IPS DF 6.9 (cell line): ENCODE data around the gene TOP2A.

Experiments used
- DNase-seq: peaks from one replicate; pipeline ENCODE4 v3.0.0-alpha.2; 2013; ENCODE audit warnings: low read depth, low spot score
- H3K27ac ChIP-seq: one replicate; pipeline ENCODE4 v1.5.1; 2013; ENCODE audit warnings: low read length, control low read depth
- H3K27me3 ChIP-seq: 2 replicates; pipeline ENCODE4 v1.6.1; 2013; ENCODE audit warnings: mild to moderate bottlenecking, low read length; ENCODE audit not compliant: control insufficient read depth, insufficient read depth
- H3K36me3 ChIP-seq: 2 replicates; pipeline ENCODE4 v1.6.1; 2013; ENCODE audit warnings: low read length; ENCODE audit not compliant: control insufficient read depth, insufficient read depth
- H3K4me1 ChIP-seq: 2 replicates; pipeline ENCODE4 v1.6.1; 2013; ENCODE audit warnings: low read length; ENCODE audit not compliant: control insufficient read depth, insufficient read depth
- H3K4me3 ChIP-seq: 2 replicates; pipeline ENCODE4 v1.5.1; 2013; ENCODE audit warnings: mild to moderate bottlenecking, low read length
- H3K9me3 ChIP-seq: 2 replicates; pipeline ENCODE4 v1.6.1; 2013; ENCODE audit warnings: low read length, inconsistent platforms; ENCODE audit not compliant: control insufficient read depth, insufficient read depth
- WGBS: extraction: QIAGEN DNeasy Blood & Tissue Kit; methylation state at CpG from one replicate; pipeline ENCODE4 v1.1.7; 2013; ENCODE audit warnings: mixed read lengths, missing lambda C conversion rate; ENCODE audit not compliant: insufficient read length, insufficient coverage; 5-methylcytosine and 5-hydroxymethylcytosine counted together

Gene TOP2A

DNA sequence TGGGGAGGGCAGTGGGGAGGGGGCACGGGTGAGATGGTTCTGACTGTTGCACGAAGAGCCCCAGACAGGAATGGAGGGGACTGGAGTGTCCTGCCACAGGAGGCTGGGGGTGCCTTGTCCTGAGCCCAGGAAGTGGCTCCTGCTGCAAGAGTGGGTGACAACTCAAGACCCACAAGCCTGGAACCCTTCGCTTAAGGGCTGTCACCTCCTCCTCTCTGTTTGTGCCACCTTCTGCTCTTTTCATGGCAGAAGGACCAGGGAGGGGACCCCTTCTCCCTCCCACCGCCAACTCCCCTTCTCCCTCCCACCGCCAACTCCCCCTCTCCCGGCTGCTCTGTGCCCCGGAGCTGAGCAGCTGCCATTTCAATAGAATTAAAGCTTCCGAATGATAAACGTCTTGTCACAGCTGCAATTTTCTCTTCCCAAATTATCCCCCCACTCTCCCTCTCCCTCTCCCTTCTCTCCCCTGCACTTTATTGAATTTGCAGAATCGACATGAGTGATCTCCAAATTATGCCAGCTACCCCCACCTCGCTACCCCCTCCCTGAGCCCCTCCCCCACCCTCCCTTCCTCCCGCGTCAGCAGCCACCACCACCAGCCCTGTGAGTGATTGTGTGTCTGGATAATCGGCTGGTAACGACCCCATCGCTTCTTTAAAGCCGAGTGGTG lies 66.9 kb downstream of the TOP2A start:
- WGBS: 100% methylated on average over 2 of the region's 17 CpGs
- H3K4me1 ChIP-seq: peaks cover 30% of the 10 kb centered on the region

GRCh38 chr17:40349895-40350688 lies 67.6 kb downstream of the TOP2A start:
- H3K4me1 ChIP-seq: peaks cover 28% of the 10 kb centered on the region
- peaks cover 3% of the 10 kb centered on the region; the same call in 1 of the 2 replicates for H3K36me3 ChIP-seq
- DNase-seq: no peak

More for the DNA sequence above, 66.9 kb downstream of the TOP2A start:
- Histone ChIP-seq H3K27me3 (peaks cover 3% of the 10 kb centered on the region), H3K36me3 (peaks cover 7% of the 10 kb centered on the region; the same call in 1 of the 2 replicates), H3K4me3 (no peak overlapping the region), H3K9me3 (no peaks in the 10 kb centered on the region), H3K27ac (no peak overlapping the region)
- no peak for DNase-seq

GRCh38 chr17:40349477-40349894 lies 68.2 kb downstream of the TOP2A start:
- WGBS: no CpG with 5 or more reads among the region's 10 CpGs
- Histone ChIP-seq H3K27me3 (peaks cover 3% of the 10 kb centered on the region), H3K27ac (no peak overlapping the region), H3K4me1 (peaks cover 32% of the 10 kb centered on the region), H3K9me3 (no peaks in the 10 kb centered on the region), H3K36me3 (peaks cover 3% of the 10 kb centered on the region; the same call in 1 of the 2 replicates), H3K4me3 (no peak overlapping the region)
- DNase-seq: no peak

More at GRCh38 chr17:40349895-40350688, 67.6 kb downstream of the TOP2A start:
- Histone ChIP-seq H3K4me3 (no peak overlapping the region), H3K27me3 (peaks cover 3% of the 10 kb centered on the region), H3K27ac (no peak overlapping the region), H3K9me3 (no peaks in the 10 kb centered on the region)
- WGBS: no CpG with 5 or more reads among the region's 19 CpGs

DNA sequence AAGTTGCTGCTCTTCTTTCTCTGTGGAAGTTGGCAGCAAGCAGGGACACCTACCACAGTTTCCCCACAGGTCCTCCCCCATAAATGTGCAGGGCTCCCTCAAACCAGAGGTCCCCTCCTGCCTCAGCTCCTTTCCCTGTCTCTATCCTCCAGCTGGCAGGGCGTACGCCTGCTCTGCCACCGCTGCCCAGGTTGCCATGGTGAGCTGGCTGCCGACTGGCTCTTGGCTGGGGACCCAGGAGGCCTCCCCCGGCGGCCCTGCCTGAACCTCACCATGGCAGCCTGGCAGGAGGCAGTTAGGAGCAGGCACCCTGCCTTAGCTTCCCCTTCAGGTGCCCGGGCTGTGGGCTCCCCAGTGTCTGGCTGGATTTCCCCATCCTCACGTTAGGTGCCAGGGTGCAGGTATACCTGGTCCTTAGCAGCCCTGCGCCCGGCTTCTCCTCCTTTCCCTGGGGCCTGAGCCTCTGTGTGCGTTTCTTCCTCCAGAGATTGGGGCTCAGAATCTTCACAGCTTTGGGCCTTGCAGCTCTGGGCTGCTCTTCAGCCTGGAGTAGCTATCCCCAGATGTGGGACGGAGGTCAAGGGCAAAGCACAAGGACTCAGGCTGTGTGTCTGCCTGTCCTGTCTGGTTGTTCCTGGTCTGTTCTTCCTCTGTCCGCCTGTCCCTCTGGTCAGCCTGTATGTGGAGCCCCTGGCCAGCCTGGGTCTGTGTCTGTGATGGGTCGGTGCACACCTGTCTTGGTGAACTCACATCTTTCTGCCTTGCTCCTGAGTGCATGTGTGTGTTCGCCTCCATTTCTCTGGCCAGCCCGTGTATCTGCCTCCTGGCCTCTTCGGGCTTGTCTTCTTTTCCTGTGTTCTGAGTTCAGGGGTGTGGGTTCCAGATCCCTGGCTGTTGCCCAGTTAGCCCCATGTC lies 68.9 kb downstream of the TOP2A start:
- Histone ChIP-seq H3K4me1 (peaks cover 35% of the 10 kb centered on the region), H3K27me3 (peaks cover 6% of the 10 kb centered on the region), H3K4me3 (no peak overlapping the region), H3K36me3 (peaks cover 3% of the 10 kb centered on the region; the same call in 1 of the 2 replicates), H3K27ac (no peak overlapping the region), H3K9me3 (no peaks in the 10 kb centered on the region)
- WGBS: no CpG with 5 or more reads among the region's 17 CpGs
- no peak for DNase-seq

GRCh38 chr17:40348136-40348504 lies 69.6 kb downstream of the TOP2A start:
- no peak for DNase-seq
- Histone ChIP-seq H3K4me3 (no peak overlapping the region), H3K36me3 (peaks cover 3% of the 10 kb centered on the region; the same call in 1 of the 2 replicates), H3K27me3 (peaks cover 13% of the 10 kb centered on the region), H3K9me3 (no peaks in the 10 kb centered on the region), H3K27ac (no peak overlapping the region), H3K4me1 (peaks cover 40% of the 10 kb centered on the region)
- no CpG with 5 or more reads among the region's 5 CpGs for WGBS

GRCh38 chr17:40347319-40348135 lies 70.2 kb downstream of the TOP2A start:
- WGBS: no CpG with 5 or more reads among the region's 9 CpGs
- no peak for DNase-seq
- H3K27ac ChIP-seq: no peak overlapping the region
- no peak overlapping the region for H3K4me3 ChIP-seq
- H3K4me1 ChIP-seq: peaks cover 40% of the 10 kb centered on the region
- H3K27me3 ChIP-seq: peaks cover 19% of the 10 kb centered on the region
- H3K9me3 ChIP-seq: no peaks in the 10 kb centered on the region
- peaks cover 3% of the 10 kb centered on the region; the same call in 1 of the 2 replicates for H3K36me3 ChIP-seq

DNA sequence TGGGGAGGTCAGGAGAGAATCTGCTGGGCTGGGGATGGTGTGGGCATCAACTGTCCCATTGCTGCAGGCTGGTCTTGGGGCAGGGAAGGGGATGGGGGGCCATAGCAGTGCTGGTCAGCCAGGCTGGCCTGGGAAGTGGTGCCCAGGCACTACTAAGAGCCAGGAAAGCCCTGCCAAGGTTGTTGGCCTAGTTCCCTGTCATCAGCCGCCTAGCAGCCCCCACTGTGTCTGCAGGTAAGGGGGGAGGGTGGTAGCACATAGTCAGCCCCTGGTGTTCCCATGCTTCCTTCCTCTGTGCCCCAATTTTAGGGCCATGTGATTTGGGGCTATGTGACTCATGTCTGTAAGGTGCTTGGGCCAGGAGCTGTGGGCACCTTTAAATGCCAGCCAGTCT lies 70.9 kb downstream of the TOP2A start:
- no CpG with 5 or more reads among the region's 1 CpG for WGBS
- Histone ChIP-seq H3K9me3 (no peaks in the 10 kb centered on the region), H3K27ac (no peak overlapping the region), H3K4me3 (no peak overlapping the region), H3K36me3 (no peaks in the 10 kb centered on the region), H3K4me1 (peaks cover 40% of the 10 kb centered on the region), H3K27me3 (peaks cover 20% of the 10 kb centered on the region)
- no peak for DNase-seq

DNA sequence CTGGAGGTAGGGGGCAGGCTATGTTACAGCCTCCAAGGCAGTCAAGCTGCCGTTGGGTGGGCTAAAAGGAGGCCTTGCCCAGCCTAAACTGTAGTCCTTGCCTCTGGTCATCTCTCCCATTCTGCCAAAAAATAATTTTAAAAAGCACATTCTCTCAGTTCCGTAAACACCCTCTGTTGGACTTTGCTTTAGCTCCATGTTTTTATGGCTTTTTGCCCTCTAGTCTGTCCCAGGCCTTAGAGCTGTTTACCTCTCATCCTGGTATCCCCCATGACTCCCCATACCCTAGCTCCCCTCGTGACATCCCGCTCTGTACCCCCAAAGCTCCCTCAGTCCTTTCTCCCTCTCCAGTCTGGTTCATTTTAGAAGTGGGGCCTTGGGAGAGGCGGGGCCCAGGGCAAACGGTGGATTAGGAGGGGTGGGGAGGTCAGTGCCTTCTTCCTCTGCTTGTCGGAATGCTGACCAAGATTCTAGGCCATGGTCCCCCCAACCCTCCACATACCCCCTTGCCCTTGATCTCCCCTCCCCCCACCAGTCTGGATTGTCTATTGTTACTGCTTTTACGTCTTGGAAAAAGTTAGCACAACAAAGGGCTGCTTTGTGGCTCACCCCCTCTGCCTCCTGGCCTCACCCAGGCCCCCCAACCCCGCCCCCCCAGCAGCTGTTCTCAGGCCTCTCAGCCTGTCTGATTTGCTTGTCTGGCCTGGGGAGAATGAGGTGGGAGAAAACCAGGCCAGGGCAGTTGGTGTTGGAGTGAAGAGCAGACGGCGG lies 71.5 kb downstream of the TOP2A start:
- Histone ChIP-seq H3K4me1 (peaks cover 35% of the 10 kb centered on the region), H3K4me3 (no peak overlapping the region)

More for the DNA sequence above, 71.5 kb downstream of the TOP2A start:
- WGBS: no CpG with 5 or more reads among the region's 11 CpGs
- Histone ChIP-seq H3K36me3 (no peaks in the 10 kb centered on the region), H3K27ac (no peak overlapping the region), H3K9me3 (no peaks in the 10 kb centered on the region), H3K27me3 (peaks cover 20% of the 10 kb centered on the region)
- no peak for DNase-seq
